HG02642 (cell line): ENCODE results near the gene LGR6.

Source experiments
- ATAC-seq: cut with Tn5 transposase; IDR thresholded peaks from one replicate; pipeline ENCODE4 v1.9.1; 2021; ENCODE audit warnings: mild to moderate bottlenecking; ENCODE audit not compliant: unreplicated experiment, poor library complexity

LGR6 gene

GRCh38 chr1:202197653-202198365 lies 4.2 kb downstream of the LGR6 start:
- no peak for ATAC-seq

GRCh38 chr1:202198366-202198724 lies 4.7 kb downstream of the LGR6 start:
- no peak for ATAC-seq

DNA sequence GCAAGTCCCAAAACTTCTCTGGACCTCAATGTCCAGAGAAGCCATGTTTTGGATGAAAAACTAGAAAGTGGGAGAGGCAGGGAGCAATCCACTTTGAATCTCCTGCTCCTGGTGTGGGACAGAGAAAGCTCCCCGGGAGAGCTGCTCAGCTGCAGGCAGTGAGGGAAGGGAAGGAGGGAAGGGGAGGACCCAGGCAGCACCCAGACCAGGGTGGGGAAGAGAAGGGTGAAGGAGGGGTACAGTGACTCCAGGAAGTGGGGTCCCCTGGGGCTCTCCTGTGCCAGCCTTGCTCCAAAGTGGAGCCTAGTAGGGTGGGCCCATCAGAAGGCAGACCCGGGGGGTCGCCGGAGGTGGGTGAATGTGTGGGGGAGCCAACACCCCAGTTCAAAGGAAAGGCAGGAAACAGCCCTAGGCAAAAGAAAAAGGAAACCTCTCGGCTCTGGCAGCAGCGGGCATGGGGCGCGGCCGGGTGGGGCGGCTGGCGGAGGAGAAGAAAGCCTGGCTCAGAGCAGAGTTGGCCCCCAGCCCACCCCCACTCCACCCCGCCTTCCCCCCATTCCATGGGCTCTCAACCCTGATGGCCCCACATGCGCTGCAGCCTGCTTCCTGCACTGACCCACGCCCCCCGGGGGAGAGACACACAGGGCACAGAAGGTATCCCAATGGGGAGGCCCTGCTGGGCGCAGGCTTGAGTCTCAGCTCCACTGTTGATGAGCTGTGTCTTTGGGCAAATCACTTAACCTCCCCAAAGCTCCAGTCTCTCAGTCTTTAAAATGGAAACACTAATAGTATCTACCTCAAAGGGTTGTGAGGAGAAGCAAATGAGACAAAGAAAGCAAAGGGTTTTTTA lies 5.7 kb downstream of the LGR6 start:
- ATAC-seq: no peak

DNA sequence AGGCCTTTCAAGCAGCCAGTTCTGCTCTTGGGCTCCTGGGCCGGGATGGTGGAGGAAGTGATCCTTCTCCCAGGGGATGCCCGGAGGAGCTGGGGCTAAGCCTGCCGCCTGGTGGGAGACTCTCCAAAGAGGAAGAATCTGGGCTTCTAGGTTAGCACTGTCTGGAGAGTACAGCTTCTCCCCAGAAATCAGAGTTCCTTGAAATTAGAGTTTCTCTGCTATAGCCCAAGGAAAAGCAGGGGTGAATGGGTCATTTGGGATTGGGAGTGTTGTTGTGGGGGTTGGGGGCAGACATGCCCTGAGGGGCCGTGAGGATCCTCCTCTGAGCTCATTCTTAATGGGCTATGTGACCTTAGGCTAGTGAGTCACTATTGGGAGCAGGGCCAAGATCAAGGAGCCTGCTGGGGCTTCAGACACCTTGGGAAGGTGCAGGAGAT lies 6.5 kb downstream of the LGR6 start:
- ATAC-seq: no peak

GRCh38 chr1:202200669-202201068 lies 7.1 kb downstream of the LGR6 start:
- ATAC-seq: no peak

DNA sequence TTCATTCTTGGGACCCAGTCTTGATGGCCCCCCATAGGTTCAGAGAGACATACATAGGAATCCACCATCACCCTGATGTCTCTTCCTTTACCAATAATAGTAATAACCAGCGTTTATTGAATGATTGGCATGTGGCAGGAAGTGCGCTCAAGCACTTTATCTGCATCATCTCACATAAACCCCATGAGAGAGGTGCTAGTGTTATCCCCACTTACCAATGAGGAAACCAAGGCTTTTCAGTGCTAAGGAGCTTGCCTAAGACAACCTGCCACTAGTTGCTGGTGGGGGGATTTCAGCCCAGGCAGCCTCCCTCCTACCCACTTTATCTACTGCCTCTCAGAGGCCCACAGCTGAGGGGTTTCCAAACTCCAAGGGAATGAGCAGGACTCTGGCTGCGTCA lies 7.7 kb downstream of the LGR6 start:
- no peak for ATAC-seq

DNA sequence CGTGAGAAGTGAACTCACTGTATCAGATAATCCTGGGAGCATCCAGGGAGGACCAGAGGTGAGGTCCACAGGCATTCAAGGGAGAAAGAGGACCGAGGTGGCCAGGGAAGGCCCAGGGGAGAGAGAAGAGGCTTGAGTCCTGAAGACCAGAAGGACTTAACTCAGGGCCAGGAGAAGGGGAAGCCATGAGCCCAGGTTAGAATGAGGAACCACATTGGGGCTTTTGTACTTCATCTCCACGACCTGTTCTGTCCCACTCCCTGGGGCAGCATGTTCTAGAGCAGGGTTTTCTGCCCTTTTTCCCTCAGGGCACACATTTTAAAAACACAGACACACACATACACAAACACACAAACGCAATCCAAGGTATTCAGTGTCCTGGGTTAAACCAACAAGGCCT lies 8.4 kb downstream of the LGR6 start:
- ATAC-seq: no peak

- no peak for ATAC-seq
These were observed 9.0 kb downstream of the LGR6 start for GRCh38 chr1:202202500-202203168.

GRCh38 chr1:202203238-202204039 lies 9.8 kb downstream of the LGR6 start:
- ATAC-seq: no peak

GRCh38 chr1:202204065-202204464 lies 10.5 kb downstream of the LGR6 start:
- no peak for ATAC-seq

DNA sequence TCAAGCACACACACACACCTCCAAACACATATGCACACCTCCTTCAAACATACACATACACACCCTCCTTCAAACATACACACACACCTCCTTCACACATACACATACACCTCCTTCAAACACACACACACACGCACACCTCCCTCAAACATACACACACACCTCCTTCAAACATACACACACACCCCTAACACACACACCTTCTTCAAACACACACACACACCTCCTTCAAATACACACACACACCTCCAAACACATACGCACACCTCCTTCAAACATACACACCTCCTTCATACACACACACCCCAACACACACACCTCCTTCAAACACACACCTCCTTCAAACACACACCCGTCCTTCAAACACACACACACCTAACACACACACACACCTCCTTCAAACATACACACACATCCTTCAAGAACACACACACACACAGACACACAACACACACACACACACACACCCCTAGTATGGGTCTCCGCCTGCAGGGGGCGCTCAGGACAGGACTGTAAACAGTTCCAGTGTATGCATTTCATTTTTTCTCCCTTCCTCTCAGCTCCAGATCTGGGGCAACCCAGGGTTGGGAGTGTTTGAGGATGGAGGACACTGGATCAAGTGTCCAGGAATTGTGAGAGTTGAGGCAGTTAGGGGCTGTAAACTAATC lies 12.1 kb downstream of the LGR6 start:
- ATAC-seq: no peak

- ATAC-seq: no peak
These were observed 13.7 kb downstream of the LGR6 start for GRCh38 chr1:202207292-202207691.

GRCh38 chr1:202208351-202208857 lies 14.8 kb downstream of the LGR6 start:
- no peak for ATAC-seq

GRCh38 chr1:202210385-202210784 lies 16.8 kb downstream of the LGR6 start:
- no peak for ATAC-seq

- ATAC-seq: no peak
These were observed 17.4 kb downstream of the LGR6 start for GRCh38 chr1:202210969-202211368.

DNA sequence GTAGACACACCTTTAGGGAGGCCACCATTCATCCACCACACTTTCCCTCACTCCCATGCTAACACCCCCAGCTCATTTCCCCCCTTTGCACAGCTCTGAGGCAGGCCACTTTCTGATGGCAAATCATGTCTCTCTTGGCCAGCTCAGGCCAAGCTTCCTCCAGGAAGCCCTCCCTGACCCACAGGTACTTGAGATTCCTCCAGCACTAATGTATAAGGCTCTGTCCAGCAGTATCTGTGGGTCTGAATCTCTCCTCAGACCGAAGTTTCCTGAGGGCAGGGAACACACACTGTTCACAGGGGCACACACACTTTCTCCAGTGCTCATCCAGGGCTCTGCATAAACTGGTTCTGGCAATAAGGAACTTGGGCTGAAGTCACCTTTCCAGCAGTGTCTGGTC lies 19.2 kb downstream of the LGR6 start:
- ATAC-seq: no peak

DNA sequence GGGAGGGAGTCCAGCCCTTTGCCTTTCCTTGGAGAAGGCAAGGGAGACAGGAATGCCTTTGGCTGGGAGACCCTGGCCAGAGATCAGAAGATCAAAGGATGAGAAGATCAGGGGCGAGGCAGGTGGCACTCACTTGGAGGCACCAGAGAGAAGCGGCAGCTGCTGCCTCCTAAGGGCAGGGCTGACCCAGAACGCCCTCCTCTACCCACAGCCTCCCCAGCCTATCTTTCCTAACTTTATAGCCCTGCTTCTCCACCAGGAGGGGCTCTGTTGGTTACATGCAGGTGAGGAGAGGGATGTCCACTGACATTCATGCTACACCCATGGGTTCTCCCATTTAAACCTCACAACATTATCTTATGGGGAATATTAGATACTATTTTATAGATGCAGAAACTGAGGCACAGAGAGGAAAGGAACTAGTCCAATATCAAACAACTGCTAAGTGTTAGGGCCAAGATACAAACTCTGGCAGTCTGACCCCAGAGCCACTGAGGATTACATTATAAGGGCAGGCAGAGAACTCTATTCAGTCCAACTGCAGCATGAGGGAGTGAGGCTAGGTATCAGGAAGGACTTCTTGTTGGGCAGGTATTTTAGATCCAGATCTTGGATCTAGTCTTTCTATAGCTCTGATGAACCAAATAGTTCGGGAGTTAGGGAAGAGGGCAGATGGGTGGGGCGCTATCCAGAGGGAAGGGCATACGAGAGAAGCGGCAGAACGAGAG lies 19.9 kb downstream of the LGR6 start:
- no peak for ATAC-seq

DNA sequence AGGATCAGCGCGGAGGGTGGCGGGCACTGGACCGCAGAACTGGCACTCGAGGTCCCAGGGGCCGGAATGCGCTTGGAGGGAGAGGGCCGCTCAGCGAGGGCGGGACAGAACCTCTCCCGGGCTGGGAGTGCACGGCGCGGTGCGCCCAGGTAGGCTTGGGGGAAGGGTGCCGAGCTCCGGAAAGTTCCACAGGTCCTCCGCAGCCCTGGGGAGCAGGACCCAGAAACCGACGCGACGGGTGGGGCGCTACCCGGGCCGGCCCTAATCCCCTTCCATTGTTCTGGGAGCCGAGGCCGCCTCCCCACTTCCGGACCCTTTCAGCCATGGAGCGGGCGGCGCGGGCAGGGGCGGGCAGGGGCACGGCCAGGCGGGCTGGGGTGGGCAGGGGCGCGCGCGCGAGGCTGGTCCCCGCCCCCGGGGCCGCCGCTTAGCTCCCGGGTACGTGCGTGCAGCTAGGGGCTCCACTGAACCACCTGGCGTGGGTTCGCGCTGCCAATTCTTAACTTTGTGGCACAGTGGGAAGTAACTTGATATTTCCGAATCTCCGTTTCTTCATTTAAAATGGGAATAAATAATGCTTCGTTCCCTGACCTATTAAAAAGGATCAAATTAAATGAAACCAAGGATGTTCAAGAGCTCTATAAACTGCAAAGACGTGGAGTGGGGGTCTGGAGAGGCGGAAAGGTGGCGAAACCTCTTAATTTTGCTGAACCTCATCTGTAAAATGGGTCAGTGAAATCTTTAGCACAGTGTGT lies 20.7 kb downstream of the LGR6 start:
- ATAC-seq: no peak
